ELF-1 (cell line): ENCODE results near the gene OR13J1.
"Not testable (repeated sequence)": the region's sequence is repeated elsewhere in the genome, so short reads cannot be mapped to it uniquely, and the experiment has no call there.

Source experiments
- DNase-seq: peaks from one replicate; pipeline ENCODE4 v3.0.0-alpha.2; 2016; ENCODE audit warnings: low read depth, low spot score

Gene OR13J1

GRCh38 chr9:35870351-35870923, at the start of gene OR13J1:
Gene OR13J1, minus strand, starts transcription at chr9:35870401. Its CDS starts 0 bp downstream, at chr9:35870401.
- DNase-seq: no peak

- DNase-seq: no peak
Observed at GRCh38 chr9:35919212-35920008, 49.2 kb upstream of the OR13J1 start.

GRCh38 chr9:35918780-35919179, 48.6 kb upstream of the OR13J1 start:
- no peak for DNase-seq

- no peak for DNase-seq
Observed at GRCh38 chr9:35917261-35917660, 47.1 kb upstream of the OR13J1 start.

GRCh38 chr9:35915681-35916294, 45.6 kb upstream of the OR13J1 start:
- no peak for DNase-seq

GRCh38 chr9:35914301-35914807, 44.2 kb upstream of the OR13J1 start:
- peak; percentile 53 for DNase-seq

GRCh38 chr9:35913429-35913828, 43.2 kb upstream of the OR13J1 start:
- DNase-seq: not testable (repeated sequence)

GRCh38 chr9:35912791-35913400, 42.7 kb upstream of the OR13J1 start:
- no peak for DNase-seq

GRCh38 chr9:35911690-35912089, 41.5 kb upstream of the OR13J1 start:
- DNase-seq: no peak

- peak; percentile 47 for DNase-seq
Observed at GRCh38 chr9:35910613-35911359, 40.6 kb upstream of the OR13J1 start.

- DNase-seq: no peak
Observed at GRCh38 chr9:35909687-35910612, 39.7 kb upstream of the OR13J1 start.

GRCh38 chr9:35909274-35909673, 39.1 kb upstream of the OR13J1 start, which contains the start of gene SPAAR:
Gene SPAAR, plus strand, starts transcription at chr9:35909490. Its CDS starts 974 bp downstream, at chr9:35910464.
- DNase-seq: no peak

- DNase-seq: no peak
Observed at GRCh38 chr9:35908504-35909125, 38.4 kb upstream of the OR13J1 start.

- DNase-seq: peak; percentile 82
Observed at GRCh38 chr9:35907711-35908503, 37.7 kb upstream of the OR13J1 start.

GRCh38 chr9:35906923-35907699, 36.9 kb upstream of the OR13J1 start:
- DNase-seq: no peak

GRCh38 chr9:35905912-35906679, 35.9 kb upstream of the OR13J1 start, which contains the start of gene HRCT1:
Gene HRCT1, plus strand, starts transcription at chr9:35906202. Its CDS starts 86 bp downstream, at chr9:35906288.
- DNase-seq: no peak
